HepG2 (cell line): ENCODE results near the gene ZNF546. TPM values are rescaled to one million over a fixed set of nuclear protein-coding genes. Genes with fewer than 3 reads are reported as not detected.

Experiments used
- ATF4 ChIP-seq, 2 experiments: fragments of 450-650 bp in 1 of 2; sonication (generic) in 1 of 2; formaldehyde crosslinking; IDR thresholded peaks; 2 replicates each; pipeline versions ENCODE4 v1.5.0 to v1.8.0; 2020 to 2022; ENCODE audit warnings: mild to moderate bottlenecking in 1 of 2, missing genetic modification reagents in 1 of 2
- ATF6 ChIP-seq: sonication (generic); formaldehyde crosslinking; conservative IDR thresholded peaks from 2 replicates; pipeline ENCODE4 v1.4.0; 2020; ENCODE audit warnings: missing genetic modification reagents
- BRD4 ChIP-seq: sonication (generic); formaldehyde crosslinking; IDR thresholded peaks from 2 replicates; pipeline ENCODE4 v1.4.0; 2020; ENCODE audit warnings: missing genetic modification reagents
- CBX1 ChIP-seq: IDR thresholded peaks from one replicate; pipeline ENCODE4 v1.6.1; 2016; ENCODE audit warnings: antibody characterized with exemption, low read depth
- CREB1 ChIP-seq, 2 experiments: fragments of 450-650 bp in 1 of 2; IDR thresholded peaks; 2 replicates each; pipeline ENCODE4 v1.6.1; 2016 to 2017; ENCODE audit warnings: control low read depth in 1 of 2, mild to moderate bottlenecking in 1 of 2, missing compliant biosample characterization in 1 of 2, missing genetic modification characterization in 1 of 2
- HNF4G ChIP-seq, 2 experiments: sonication (generic) in 1 of 2; formaldehyde crosslinking in 1 of 2; IDR thresholded peaks; 2 replicates each; pipeline versions ENCODE4 v1.4.0 to v1.6.1; 2011 to 2020; ENCODE audit warnings: borderline replicate concordance in 2 of 2, low read depth in 2 of 2, mild to moderate bottlenecking in 2 of 2, low read length in 1 of 2, missing genetic modification reagents in 1 of 2, moderate library complexity in 1 of 2
- MLX ChIP-seq: IDR thresholded peaks from 2 replicates; pipeline ENCODE4 v1.6.1; 2016
- MNT ChIP-seq: fragments of 450-650 bp; IDR thresholded peaks from 2 replicates; pipeline ENCODE4 v1.6.1; 2016
- TCF7 ChIP-seq: sonication (generic); IDR thresholded peaks from 2 replicates; pipeline ENCODE4 v1.6.1; 2016; ENCODE audit warnings: antibody characterized with exemption, low read depth
- ZBTB34 ChIP-seq: sonication (generic); formaldehyde crosslinking; IDR thresholded peaks from 2 replicates; pipeline ENCODE4 v1.8.0; 2022; ENCODE audit warnings: mild to moderate bottlenecking, missing genetic modification reagents
- ZBTB39 ChIP-seq: sonication (generic); formaldehyde crosslinking; IDR thresholded peaks from 2 replicates; pipeline ENCODE4 v1.5.0; 2020; ENCODE audit warnings: missing genetic modification reagents
- ZNF430 ChIP-seq: sonication (generic); formaldehyde crosslinking; IDR thresholded peaks from 2 replicates; pipeline ENCODE4 v1.9.0; 2021; ENCODE audit warnings: mild to moderate bottlenecking, missing genetic modification reagents
- ZNF552 ChIP-seq: sonication (generic); formaldehyde crosslinking; IDR thresholded peaks from 2 replicates; pipeline ENCODE4 v1.9.0; 2022; ENCODE audit warnings: missing genetic modification reagents, mild to moderate bottlenecking, borderline replicate concordance
- ZNF770 ChIP-seq: sonication (generic); formaldehyde crosslinking; IDR thresholded peaks from 2 replicates; pipeline ENCODE4 v1.5.0; 2020; ENCODE audit warnings: mild to moderate bottlenecking, missing genetic modification reagents
- ZNF782 ChIP-seq: sonication (generic); formaldehyde crosslinking; IDR thresholded peaks from 2 replicates; pipeline ENCODE4 v1.4.0; 2020; ENCODE audit warnings: missing genetic modification reagents, mild to moderate bottlenecking, borderline replicate concordance
- ZNF879 ChIP-seq: sonication (generic); formaldehyde crosslinking; IDR thresholded peaks from 2 replicates; pipeline ENCODE4 v1.8.1; 2023; ENCODE audit warnings: missing genetic modification reagents
- polyA plus RNA-seq, 8 experiments: library from polyadenylated mRNA; depleted of rRNA in 3 of 8; stranded (reverse) in 7 of 8; unstranded in 1 of 8; fragments of >200 nt; fragmentation: Illumina TruSeq in 4 of 8; extraction: Trizol in 4 of 8; gene quantifications; 2 replicates each; pipeline versions ENCODE4 v1.2.1 to v1.2.3, GENCODE V29; 2011 to 2016; ENCODE audit warnings: low read depth in 4 of 8, missing spikeins in 1 of 8, mixed read lengths in 1 of 8; ENCODE audit not compliant: insufficient read depth in 1 of 8
- total RNA-seq, 5 experiments: library from RNA; depleted of rRNA; stranded (reverse); fragments of >200 nt; fragmentation: Illumina TruSeq; extraction: Trizol; gene quantifications; 2 replicates each; pipeline ENCODE4 v1.2.3, GENCODE V29; 2016; ENCODE audit warnings: low read depth in 1 of 5

The ZNF546 gene
- total and polyA plus RNA-seq, 2 of the 13 experiments (the other 11 are each of a cell fraction or from before 2014, with no cell fraction given), result 2.2 to 4.1 TPM

- TF ChIP-seq ATF4 (CRISPR knock-in tag; IDR thresholded peaks at IDR 0.05), result peak in 1 of 2 experiments; percentile 61; a peak in 1 of 4 replicates
- TF ChIP-seq ZNF430 (CRISPR knock-in tag), result 0 out of 2 replicates have a peak, but pooled peaks have one; percentile 56
- no peak for TF ChIP-seq ZBTB39 (CRISPR knock-in tag)
- no peak for TF ChIP-seq ZNF552 (CRISPR knock-in tag)
- peak; percentile 69 for TF ChIP-seq CBX1
- no peak for TF ChIP-seq ZNF879 (CRISPR knock-in tag)
- TF ChIP-seq TCF7, result no peak
- no peak for TF ChIP-seq CREB1 (IDR thresholded peaks at IDR 0.05)
- TF ChIP-seq CREB1 (CRISPR knock-in tag; IDR thresholded peaks at IDR 0.05), result peak; percentile 48
- TF ChIP-seq MNT, result no peak
- TF ChIP-seq BRD4, result no peak
- TF ChIP-seq ZNF770 (CRISPR knock-in tag), result no peak
- no peak for TF ChIP-seq ATF6 (CRISPR knock-in tag)
- TF ChIP-seq MLX (CRISPR knock-in tag), result no peak
- peak; percentile 86 for TF ChIP-seq ZNF782 (CRISPR knock-in tag)
- no peak for TF ChIP-seq HNF4G (IDR thresholded peaks at IDR 0.05; ENCODE audit: borderline replicate concordance, low read depth, low read length)
- no peak for TF ChIP-seq HNF4G (CRISPR knock-in tag; IDR thresholded peaks at IDR 0.05; ENCODE audit: borderline replicate concordance, low read depth)
- no peak for TF ChIP-seq ZBTB34 (CRISPR knock-in tag)
Observed at GRCh38 chr19:40055832-40056504, 59.1 kb downstream of the ZNF546 start, which contains the start of gene ZNF780B (continued).
